ENCODE results near the gene MRC1.

GRCh38 chr10:17789396-17789795 is 19.8 kb upstream of the MRC1 start:
- TF ChIP-seq CTCF (IDR thresholded peaks at IDR 0.05) (no peak), KDM1A (IDR thresholded peaks at IDR 0.05; ENCODE audit: low read depth) (no peak), REST (IDR thresholded peaks at IDR 0.05) (no peak), CHD4 (IDR thresholded peaks at IDR 0.05; ENCODE audit: borderline replicate concordance) (no peak), ZFP36 (IDR thresholded peaks at IDR 0.05; ENCODE audit: borderline replicate concordance, partially characterized antibody) (no peak), PBX3 (IDR thresholded peaks at IDR 0.05) (no peak), EHF (CRISPR knock-in tag; IDR thresholded peaks at IDR 0.05) (no peak), USF2 (IDR thresholded peaks at IDR 0.05) (no peak), POLR2A (IDR thresholded peaks at IDR 0.05; ENCODE audit: low read length) (no peak), FOSL2 (IDR thresholded peaks at IDR 0.05) (no peak), FOSL2 (CRISPR knock-in tag; IDR thresholded peaks at IDR 0.05) (no peak), CEBPB (IDR thresholded peaks at IDR 0.05) (no peak), RAD21 (conservative IDR thresholded peaks at IDR 0.05 in 1 of 2, IDR thresholded peaks at IDR 0.05 in 1 of 2) (no peak)
